Vagina (tissue), 2 donors: ENCODE results near the gene VAX1.

Source experiments
- CTCF ChIP-seq, 3 experiments: fragments of 450-650 bp in 2 of 3; fragments of 200-600 bp in 1 of 3; sonication (generic) in 1 of 3; IDR thresholded peaks; one replicate each; pipeline ENCODE4 v1.5.1; 2017 to 2019; ENCODE audit warnings: antibody characterized with exemption in 3 of 3, mild to moderate bottlenecking in 2 of 3, moderate library complexity in 2 of 3
- POLR2A ChIP-seq, 2 donors: fragments of 450-650 bp; IDR thresholded peaks; one replicate each; pipeline ENCODE4 v1.6.1; 2017; ENCODE audit warnings: antibody characterized with exemption in 2 of 2, mild to moderate bottlenecking in 2 of 2, moderate library complexity in 2 of 2

DNA sequence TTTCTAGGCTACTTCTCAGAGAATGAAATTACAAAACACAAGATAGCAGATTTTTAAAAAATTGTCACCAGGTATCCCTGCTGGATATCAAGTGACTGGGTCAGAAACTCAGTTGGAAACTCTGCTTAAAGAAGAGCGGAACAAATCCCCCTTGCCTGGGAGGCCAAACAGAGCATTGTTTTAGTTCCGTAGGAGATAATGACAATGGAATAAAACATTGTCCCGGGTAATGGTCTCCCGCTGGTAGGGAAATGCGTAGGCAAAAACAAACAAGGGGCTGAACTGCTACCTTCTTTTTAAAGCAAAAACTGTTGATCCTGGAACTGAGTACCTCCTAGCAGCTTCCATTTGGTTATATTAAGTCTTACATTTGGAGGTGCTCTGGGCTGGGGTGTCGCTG lies 21.3 kb upstream of the VAX1 start:
- no peak for TF ChIP-seq POLR2A (IDR thresholded peaks at IDR 0.05)
- TF ChIP-seq CTCF (IDR thresholded peaks at IDR 0.05): no peak
